OCI-LY7 (cell line): ENCODE data around the gene ANKRD42.

ENCODE experiments used
- CTCF ChIP-seq: fragments of 200-600 bp; sonication (generic); conservative IDR thresholded peaks from 2 replicates; pipeline ENCODE4 v1.5.1; 2014; ENCODE audit warnings: mild to moderate bottlenecking, antibody characterized with exemption, low read length, moderate library complexity, mixed read lengths
- EZH2phosphoT487 ChIP-seq: fragments of 200-600 bp; sonication (generic); IDR thresholded peaks from 2 replicates; pipeline ENCODE4 v1.6.1; 2018; ENCODE audit warnings: low read depth, borderline replicate concordance, mild to moderate bottlenecking, mixed run types, antibody characterized with exemption, low read length, moderate library complexity, mixed read lengths

- TF ChIP-seq CTCF, result peak; percentile 52
- TF ChIP-seq EZH2phosphoT487, result no peak
These were observed 25.6 kb downstream of the ANKRD42 start for GRCh38 chr11:83219095-83219494.
